ENCODE measurements around the gene OPTC.

OPTC gene

GRCh38 chr1:203519896-203520295 is 25.9 kb downstream of the OPTC start:
- no peak overlapping the region for H3K4me3 ChIP-seq (ENCODE audit: low read depth, low read length)
- no peak for DNase-seq (ENCODE audit: low read depth)
- no peak for TF ChIP-seq CTCF (IDR thresholded peaks at IDR 0.05; ENCODE audit: insufficient read depth, low read depth, low read length, missing control alignments)

GRCh38 chr1:203520315-203520714 is 26.4 kb downstream of the OPTC start:
- no peak for DNase-seq (ENCODE audit: low read depth)
- H3K4me3 ChIP-seq (ENCODE audit: low read depth, low read length) = no peak overlapping the region
- TF ChIP-seq CTCF (IDR thresholded peaks at IDR 0.05; ENCODE audit: insufficient read depth, low read depth, low read length, missing control alignments) = no peak

GRCh38 chr1:203521074-203521794 is 27.3 kb downstream of the OPTC start:
- H3K4me3 ChIP-seq (ENCODE audit: low read depth, low read length) = no peak overlapping the region
- TF ChIP-seq CTCF (IDR thresholded peaks at IDR 0.05; ENCODE audit: insufficient read depth, low read depth, low read length, missing control alignments) = no peak
- no peak for DNase-seq (ENCODE audit: low read depth)

GRCh38 chr1:203521812-203522211 is 27.9 kb downstream of the OPTC start:
- no peak for TF ChIP-seq CTCF (IDR thresholded peaks at IDR 0.05; ENCODE audit: insufficient read depth, low read depth, low read length, missing control alignments)
- H3K4me3 ChIP-seq (ENCODE audit: low read depth, low read length) = no peak overlapping the region
- no peak for DNase-seq (ENCODE audit: low read depth)

GRCh38 chr1:203522237-203522636 is 28.3 kb downstream of the OPTC start:
- H3K4me3 ChIP-seq (ENCODE audit: low read depth, low read length) = no peak overlapping the region
- DNase-seq (ENCODE audit: low read depth) = no peak
- TF ChIP-seq CTCF (IDR thresholded peaks at IDR 0.05; ENCODE audit: insufficient read depth, low read depth, low read length, missing control alignments) = no peak

- no peak overlapping the region for H3K4me3 ChIP-seq (ENCODE audit: low read depth, low read length)
- no peak for DNase-seq (ENCODE audit: low read depth)
- no peak for TF ChIP-seq CTCF (IDR thresholded peaks at IDR 0.05; ENCODE audit: insufficient read depth, low read depth, low read length, missing control alignments)
Measured at GRCh38 chr1:203523667-203524066, 29.7 kb downstream of the OPTC start.

GRCh38 chr1:203524152-203524551 is 30.2 kb downstream of the OPTC start:
- no peak for DNase-seq (ENCODE audit: low read depth)
- H3K4me3 ChIP-seq (ENCODE audit: low read depth, low read length) = no peak overlapping the region
- no peak for TF ChIP-seq CTCF (IDR thresholded peaks at IDR 0.05; ENCODE audit: insufficient read depth, low read depth, low read length, missing control alignments)
